K562 (cell line): ENCODE measurements around the gene GIGYF1. TPM values are rescaled to one million over a fixed set of nuclear protein-coding genes. Genes with fewer than 3 reads are reported as not detected.

ENCODE experiments used
- CAMTA2 ChIP-seq: fragments of 250-450 bp; sonication (Bioruptor Pico); conservative IDR thresholded peaks from 2 replicates; pipeline ENCODE4 v1.5.1; 2022
- CBX8 ChIP-seq: fragments of 200-600 bp; sonication (generic); IDR thresholded peaks from 2 replicates; pipeline ENCODE4 v1.6.1; 2012; ENCODE audit warnings: borderline replicate concordance, mixed run types, low read depth, mild to moderate bottlenecking, moderate library complexity, mixed read lengths, low read length, control low read depth, inconsistent platforms; ENCODE audit not compliant: poor library complexity, severe bottlenecking; ENCODE audit errors: extremely low read depth
- MAFK ChIP-seq: IDR thresholded peaks from 2 replicates; pipeline ENCODE4 v1.6.1; 2011; ENCODE audit warnings: low read length, improper control_type of control experiment
- NCOA1 ChIP-seq: fragments of 450-650 bp; IDR thresholded peaks from 2 replicates; pipeline ENCODE4 v1.6.1; 2016; ENCODE audit warnings: low read depth
- POLR2AphosphoS5 ChIP-seq: IDR thresholded peaks from 2 replicates; pipeline ENCODE4 v1.6.1; 2011; ENCODE audit warnings: mild to moderate bottlenecking, low read depth, low read length, moderate library complexity; ENCODE audit not compliant: control insufficient read depth, insufficient read depth
- PRMT5 ChIP-seq: sonication (generic); formaldehyde crosslinking; IDR thresholded peaks from 2 replicates; pipeline ENCODE4 v1.5.0; 2020; ENCODE audit warnings: missing genetic modification reagents
- SMAD2 ChIP-seq: fragments of 150-350 bp; IDR thresholded peaks from 2 replicates; pipeline ENCODE4 v1.6.1; 2014; ENCODE audit warnings: low read depth, mild to moderate bottlenecking, low read length
- ZKSCAN1 ChIP-seq: fragments of 150-350 bp; IDR thresholded peaks from 2 replicates; pipeline ENCODE4 v1.6.1; 2016; ENCODE audit warnings: low read depth, low read length
- ZNF134 ChIP-seq: fragments of 250-450 bp; sonication (Bioruptor Pico); conservative IDR thresholded peaks from 2 replicates; pipeline ENCODE4 v1.4.0; 2020
- ZNF699 ChIP-seq: fragments of 250-450 bp; sonication (Bioruptor Pico); IDR thresholded peaks from 2 replicates; pipeline ENCODE4 v1.8.0; 2021; ENCODE audit warnings: mild to moderate bottlenecking, moderate library complexity; ENCODE audit not compliant: insufficient replicate concordance
- polyA plus RNA-seq, 8 experiments: library from polyadenylated mRNA; depleted of rRNA in 4 of 8; stranded (reverse) in 5 of 8; unstranded in 3 of 8; fragments of >200 nt; fragmentation: Nextera tagmentation in 2 of 8; fragmentation: Illumina TruSeq in 1 of 8; extraction: Ambion mirVana in 2 of 8; extraction: Trizol in 1 of 8; gene quantifications; 2 replicates each; pipeline versions ENCODE4 v1.2.1 to v1.2.3, GENCODE V29; 2011 to 2014; ENCODE audit warnings: inconsistent platforms in 1 of 8, missing spikeins in 1 of 8
- total RNA-seq, 7 experiments: library from RNA; depleted of rRNA in 6 of 7; stranded (reverse); fragments of >200 nt in 6 of 7; fragmentation: Illumina TruSeq in 2 of 7; extraction: Trizol in 2 of 7; gene quantifications; 2 replicates each; pipeline versions ENCODE4 v1.2.1 to v1.2.3, GENCODE V29; 2011 to 2021; ENCODE audit warnings: low replicate concordance in 1 of 7
- TF ChIP-seq, protein P1 (sequence below): fragments of 450-650 bp; formaldehyde crosslinking; IDR thresholded peaks from 2 replicates; pipeline ENCODE4 v1.4.0; 2020; ENCODE audit warnings: mild to moderate bottlenecking, moderate library complexity
- TF ChIP-seq, protein P2 (sequence below), 3 experiments: IDR thresholded peaks in 2 of 3; conservative IDR thresholded peaks in 1 of 3; 2 replicates each; pipeline ENCODE4 v1.5.1; 2011 to 2012; ENCODE audit warnings: low read length in 3 of 3, mild to moderate bottlenecking in 3 of 3, control low read depth in 2 of 3, improper control_type of control experiment in 1 of 3, inconsistent platforms in 1 of 3, low read depth in 1 of 3, mixed read lengths in 1 of 3, moderate library complexity in 1 of 3; ENCODE audit not compliant: insufficient read depth in 2 of 3
- TF ChIP-seq, protein P3 (sequence below), 3 experiments: fragments of 200-800 bp in 1 of 3; fragments of 250-450 bp in 1 of 3; fragments of 450-650 bp in 1 of 3; sonication (Bioruptor Pico) in 1 of 3; sonication (Bioruptor generic) in 1 of 3; formaldehyde crosslinking in 1 of 3; IDR thresholded peaks; 2 replicates each; pipeline versions ENCODE4 v1.6.1 to v1.8.0; 2016 to 2022; ENCODE audit warnings: mild to moderate bottlenecking in 2 of 3, missing genetic modification characterization in 2 of 3, missing compliant biosample characterization in 1 of 3, moderate library complexity in 1 of 3
- TF ChIP-seq, protein P4 (sequence below): fragments of 250-450 bp; sonication (Bioruptor Pico); IDR thresholded peaks from 2 replicates; pipeline ENCODE4 v1.8.0; 2021; ENCODE audit warnings: moderate library complexity, mild to moderate bottlenecking, inconsistent platforms

Gene GIGYF1
- total and polyA plus RNA-seq, 9 of the 15 experiments (the other 6 are each of a cell fraction or from before 2014, with no cell fraction given) = 0.56 to 76.2 (median 16.8) TPM

DNA sequence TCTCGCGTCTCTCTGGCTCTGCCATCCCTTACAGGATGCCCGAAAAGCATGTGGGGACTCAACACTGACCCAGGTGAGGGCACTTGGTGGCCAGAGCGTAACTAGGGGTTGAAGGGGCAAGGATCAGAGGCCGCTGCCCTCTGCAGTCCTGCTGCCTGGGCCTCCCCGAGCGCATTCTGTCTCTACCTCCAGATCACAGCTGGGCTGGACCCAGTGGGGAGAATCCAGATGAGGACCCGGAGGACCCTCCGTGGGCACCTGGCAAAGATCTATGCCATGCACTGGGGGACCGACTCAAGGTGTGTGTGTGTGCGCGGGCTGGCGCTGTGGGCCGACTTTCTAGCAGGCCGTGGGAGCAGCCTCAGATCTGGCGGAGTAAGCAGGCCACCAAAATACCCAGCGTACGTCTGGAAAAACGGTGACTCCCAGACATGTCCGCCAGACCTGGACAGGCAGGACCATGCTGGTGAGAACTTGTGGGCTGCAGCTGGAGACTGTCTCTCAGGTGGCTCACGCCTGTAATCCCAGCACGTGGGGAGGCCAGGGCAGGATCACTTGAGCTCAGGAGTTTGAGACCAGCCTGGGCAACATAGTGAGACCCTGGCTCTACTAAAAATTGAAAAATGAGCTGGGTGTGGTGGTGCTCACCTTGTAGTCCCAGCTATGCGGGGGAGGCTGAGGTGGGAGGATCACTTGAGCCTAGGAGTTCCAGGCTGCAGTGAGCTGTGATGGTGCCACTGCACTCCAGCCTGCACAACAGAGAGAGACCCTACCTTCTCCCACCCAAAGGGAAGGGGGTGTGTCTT, 17.3 kb downstream of the GIGYF1 start (continued):
- TF ChIP-seq, protein P1, sequence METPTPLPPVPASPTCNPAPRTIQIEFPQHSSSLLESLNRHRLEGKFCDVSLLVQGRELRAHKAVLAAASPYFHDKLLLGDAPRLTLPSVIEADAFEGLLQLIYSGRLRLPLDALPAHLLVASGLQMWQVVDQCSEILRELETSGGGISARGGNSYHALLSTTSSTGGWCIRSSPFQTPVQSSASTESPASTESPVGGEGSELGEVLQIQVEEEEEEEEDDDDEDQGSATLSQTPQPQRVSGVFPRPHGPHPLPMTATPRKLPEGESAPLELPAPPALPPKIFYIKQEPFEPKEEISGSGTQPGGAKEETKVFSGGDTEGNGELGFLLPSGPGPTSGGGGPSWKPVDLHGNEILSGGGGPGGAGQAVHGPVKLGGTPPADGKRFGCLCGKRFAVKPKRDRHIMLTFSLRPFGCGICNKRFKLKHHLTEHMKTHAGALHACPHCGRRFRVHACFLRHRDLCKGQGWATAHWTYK (CRISPR knock-in tag) = no peak
- no peak for TF ChIP-seq NCOA1
- TF ChIP-seq, protein P2, sequence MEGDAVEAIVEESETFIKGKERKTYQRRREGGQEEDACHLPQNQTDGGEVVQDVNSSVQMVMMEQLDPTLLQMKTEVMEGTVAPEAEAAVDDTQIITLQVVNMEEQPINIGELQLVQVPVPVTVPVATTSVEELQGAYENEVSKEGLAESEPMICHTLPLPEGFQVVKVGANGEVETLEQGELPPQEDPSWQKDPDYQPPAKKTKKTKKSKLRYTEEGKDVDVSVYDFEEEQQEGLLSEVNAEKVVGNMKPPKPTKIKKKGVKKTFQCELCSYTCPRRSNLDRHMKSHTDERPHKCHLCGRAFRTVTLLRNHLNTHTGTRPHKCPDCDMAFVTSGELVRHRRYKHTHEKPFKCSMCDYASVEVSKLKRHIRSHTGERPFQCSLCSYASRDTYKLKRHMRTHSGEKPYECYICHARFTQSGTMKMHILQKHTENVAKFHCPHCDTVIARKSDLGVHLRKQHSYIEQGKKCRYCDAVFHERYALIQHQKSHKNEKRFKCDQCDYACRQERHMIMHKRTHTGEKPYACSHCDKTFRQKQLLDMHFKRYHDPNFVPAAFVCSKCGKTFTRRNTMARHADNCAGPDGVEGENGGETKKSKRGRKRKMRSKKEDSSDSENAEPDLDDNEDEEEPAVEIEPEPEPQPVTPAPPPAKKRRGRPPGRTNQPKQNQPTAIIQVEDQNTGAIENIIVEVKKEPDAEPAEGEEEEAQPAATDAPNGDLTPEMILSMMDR (IDR thresholded peaks at IDR 0.05 in 2 of 3, conservative IDR thresholded peaks at IDR 0.05 in 1 of 3; ENCODE audit: insufficient read depth in 2 of 3, low read depth in 1 of 3, low read length in 3 of 3) = no peak
- TF ChIP-seq, protein P3, sequence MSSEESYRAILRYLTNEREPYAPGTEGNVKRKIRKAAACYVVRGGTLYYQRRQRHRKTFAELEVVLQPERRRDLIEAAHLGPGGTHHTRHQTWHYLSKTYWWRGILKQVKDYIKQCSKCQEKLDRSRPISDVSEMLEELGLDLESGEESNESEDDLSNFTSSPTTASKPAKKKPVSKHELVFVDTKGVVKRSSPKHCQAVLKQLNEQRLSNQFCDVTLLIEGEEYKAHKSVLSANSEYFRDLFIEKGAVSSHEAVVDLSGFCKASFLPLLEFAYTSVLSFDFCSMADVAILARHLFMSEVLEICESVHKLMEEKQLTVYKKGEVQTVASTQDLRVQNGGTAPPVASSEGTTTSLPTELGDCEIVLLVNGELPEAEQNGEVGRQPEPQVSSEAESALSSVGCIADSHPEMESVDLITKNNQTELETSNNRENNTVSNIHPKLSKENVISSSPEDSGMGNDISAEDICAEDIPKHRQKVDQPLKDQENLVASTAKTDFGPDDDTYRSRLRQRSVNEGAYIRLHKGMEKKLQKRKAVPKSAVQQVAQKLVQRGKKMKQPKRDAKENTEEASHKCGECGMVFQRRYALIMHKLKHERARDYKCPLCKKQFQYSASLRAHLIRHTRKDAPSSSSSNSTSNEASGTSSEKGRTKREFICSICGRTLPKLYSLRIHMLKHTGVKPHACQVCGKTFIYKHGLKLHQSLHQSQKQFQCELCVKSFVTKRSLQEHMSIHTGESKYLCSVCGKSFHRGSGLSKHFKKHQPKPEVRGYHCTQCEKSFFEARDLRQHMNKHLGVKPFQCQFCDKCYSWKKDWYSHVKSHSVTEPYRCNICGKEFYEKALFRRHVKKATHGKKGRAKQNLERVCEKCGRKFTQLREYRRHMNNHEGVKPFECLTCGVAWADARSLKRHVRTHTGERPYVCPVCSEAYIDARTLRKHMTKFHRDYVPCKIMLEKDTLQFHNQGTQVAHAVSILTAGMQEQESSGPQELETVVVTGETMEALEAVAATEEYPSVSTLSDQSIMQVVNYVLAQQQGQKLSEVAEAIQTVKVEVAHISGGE (CRISPR knock-in tag; IDR thresholded peaks at IDR 0.05) = no peak
- 0 out of 2 replicates have a peak, but pooled peaks have one; percentile 4 for TF ChIP-seq POLR2AphosphoS5
- TF ChIP-seq SMAD2 = no peak
- no peak for TF ChIP-seq CAMTA2
- TF ChIP-seq PRMT5 (CRISPR knock-in tag) = no peak
- TF ChIP-seq ZNF699 = no peak
- no peak for TF ChIP-seq MAFK
- TF ChIP-seq ZKSCAN1 = no peak
- TF ChIP-seq CBX8 = no peak
- TF ChIP-seq, protein P4, sequence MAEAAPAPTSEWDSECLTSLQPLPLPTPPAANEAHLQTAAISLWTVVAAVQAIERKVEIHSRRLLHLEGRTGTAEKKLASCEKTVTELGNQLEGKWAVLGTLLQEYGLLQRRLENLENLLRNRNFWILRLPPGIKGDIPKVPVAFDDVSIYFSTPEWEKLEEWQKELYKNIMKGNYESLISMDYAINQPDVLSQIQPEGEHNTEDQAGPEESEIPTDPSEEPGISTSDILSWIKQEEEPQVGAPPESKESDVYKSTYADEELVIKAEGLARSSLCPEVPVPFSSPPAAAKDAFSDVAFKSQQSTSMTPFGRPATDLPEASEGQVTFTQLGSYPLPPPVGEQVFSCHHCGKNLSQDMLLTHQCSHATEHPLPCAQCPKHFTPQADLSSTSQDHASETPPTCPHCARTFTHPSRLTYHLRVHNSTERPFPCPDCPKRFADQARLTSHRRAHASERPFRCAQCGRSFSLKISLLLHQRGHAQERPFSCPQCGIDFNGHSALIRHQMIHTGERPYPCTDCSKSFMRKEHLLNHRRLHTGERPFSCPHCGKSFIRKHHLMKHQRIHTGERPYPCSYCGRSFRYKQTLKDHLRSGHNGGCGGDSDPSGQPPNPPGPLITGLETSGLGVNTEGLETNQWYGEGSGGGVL (CRISPR knock-in tag) = no peak
- no peak for TF ChIP-seq ZNF134 (CRISPR knock-in tag)
